K562 (cell line): Measurements from ENCODE around the gene E2F3. TPM values are rescaled to one million over a fixed set of nuclear protein-coding genes. Genes with fewer than 3 reads are reported as not detected.

Experiments used
- ARID1B ChIP-seq: fragments of 450-650 bp; IDR thresholded peaks from 2 replicates; pipeline ENCODE4 v1.6.1; 2016; ENCODE audit warnings: antibody characterized with exemption, mild to moderate bottlenecking, inconsistent platforms
- ARID3A ChIP-seq: IDR thresholded peaks from 2 replicates; pipeline ENCODE4 v1.6.1; 2012; ENCODE audit warnings: low read depth, low read length, improper control_type of control experiment, borderline replicate concordance
- ATF3 ChIP-seq, 2 experiments: fragments of 450-650 bp in 1 of 2; sonication (generic) in 1 of 2; formaldehyde crosslinking in 1 of 2; IDR thresholded peaks in 1 of 2; conservative IDR thresholded peaks in 1 of 2; 2 replicates each; pipeline versions ENCODE4 v1.6.1 to v1.8.1; 2016 to 2023; ENCODE audit warnings: mild to moderate bottlenecking in 2 of 2, moderate library complexity in 2 of 2, inconsistent platforms in 1 of 2, missing genetic modification reagents in 1 of 2
- CREM ChIP-seq: IDR thresholded peaks from 2 replicates; pipeline ENCODE4 v1.6.1; 2014; ENCODE audit warnings: antibody characterized with exemption, low read depth
- DEAF1 ChIP-seq: fragments of 450-650 bp; formaldehyde crosslinking; IDR thresholded peaks from 2 replicates; pipeline ENCODE4 v1.4.0; 2020; ENCODE audit warnings: mild to moderate bottlenecking, moderate library complexity
- EP300 ChIP-seq: IDR thresholded peaks from 2 replicates; pipeline ENCODE4 v1.6.1; 2012; ENCODE audit warnings: low read length, improper control_type of control experiment
- ETV5 ChIP-seq: sonication (generic); formaldehyde crosslinking; IDR thresholded peaks from 2 replicates; pipeline ENCODE4 v1.4.0; 2020; ENCODE audit warnings: low read depth, mild to moderate bottlenecking, missing genetic modification reagents
- GTF2E2 ChIP-seq: fragments of 200-800 bp; sonication (Bioruptor generic); IDR thresholded peaks from 2 replicates; pipeline ENCODE4 v1.6.1; 2016; ENCODE audit warnings: missing genetic modification characterization, missing compliant biosample characterization
- ID3 ChIP-seq, 2 experiments: fragments of 250-450 bp in 1 of 2; fragments of 450-650 bp in 1 of 2; sonication (Bioruptor Pico) in 1 of 2; IDR thresholded peaks; 2 replicates each; pipeline versions ENCODE4 v1.6.1 to v1.8.0; 2016 to 2021; ENCODE audit warnings: mild to moderate bottlenecking in 2 of 2, moderate library complexity in 2 of 2, missing compliant biosample characterization in 1 of 2, missing genetic modification characterization in 1 of 2
- JUND ChIP-seq, 2 experiments: IDR thresholded peaks; 2 replicates in 1 of 2; 3 replicates in 1 of 2; pipeline ENCODE4 v1.6.1; 2011; ENCODE audit warnings: borderline replicate concordance in 2 of 2, low read depth in 2 of 2, low read length in 2 of 2, improper control_type of control experiment in 1 of 2, missing biosample characterization in 1 of 2, missing genetic modification characterization in 1 of 2, missing genetic modification reagents in 1 of 2
- MEF2D ChIP-seq: conservative IDR thresholded peaks from 2 replicates; pipeline ENCODE4 v1.6.1; 2016; ENCODE audit warnings: low read depth, missing genetic modification characterization, missing compliant biosample characterization
- PURB ChIP-seq: sonication (generic); formaldehyde crosslinking; IDR thresholded peaks from 2 replicates; pipeline ENCODE4 v1.9.0; 2021; ENCODE audit warnings: low read depth, mild to moderate bottlenecking, missing genetic modification reagents
- TEAD1 ChIP-seq, 2 experiments: fragments of 450-650 bp in 1 of 2; sonication (generic) in 1 of 2; formaldehyde crosslinking; IDR thresholded peaks; 2 replicates each; pipeline versions ENCODE4 v1.4.0 to v1.8.0; 2020 to 2022; ENCODE audit warnings: mild to moderate bottlenecking in 2 of 2, missing genetic modification reagents in 1 of 2
- ZBED1 ChIP-seq: IDR thresholded peaks from 2 replicates; pipeline ENCODE4 v1.6.1; 2014
- ZNF592 ChIP-seq: fragments of 450-650 bp; IDR thresholded peaks from 2 replicates; pipeline ENCODE4 v1.6.1; 2017; ENCODE audit warnings: antibody characterized with exemption, mild to moderate bottlenecking
- ZNF77 ChIP-seq: fragments of 250-450 bp; sonication (Bioruptor Pico); IDR thresholded peaks from 2 replicates; pipeline ENCODE4 v1.5.0; 2020
- polyA plus RNA-seq, 8 experiments: library from polyadenylated mRNA; depleted of rRNA in 4 of 8; stranded (reverse) in 5 of 8; unstranded in 3 of 8; fragments of >200 nt; fragmentation: Nextera tagmentation in 2 of 8; fragmentation: Illumina TruSeq in 1 of 8; extraction: Ambion mirVana in 2 of 8; extraction: Trizol in 1 of 8; gene quantifications; 2 replicates each; pipeline versions ENCODE4 v1.2.1 to v1.2.3, GENCODE V29; 2011 to 2014; ENCODE audit warnings: inconsistent platforms in 1 of 8, missing spikeins in 1 of 8
- total RNA-seq, 7 experiments: library from RNA; depleted of rRNA in 6 of 7; stranded (reverse); fragments of >200 nt in 6 of 7; fragmentation: Illumina TruSeq in 2 of 7; extraction: Trizol in 2 of 7; gene quantifications; 2 replicates each; pipeline versions ENCODE4 v1.2.1 to v1.2.3, GENCODE V29; 2011 to 2021; ENCODE audit warnings: low replicate concordance in 1 of 7

The E2F3 gene
- total and polyA plus RNA-seq, 9 of the 15 experiments (the other 6 are each of a cell fraction or from before 2014, with no cell fraction given): 11.1 to 44.7 (median 27.2) TPM

GRCh38 chr6:20400456-20401204, 1.0 kb upstream of the E2F3 start (continued):
- TF ChIP-seq ARID3A (peak; percentile 91), TEAD1 (CRISPR knock-in tag; IDR thresholded peaks at IDR 0.05) (peak; percentile 86 to 94), ARID1B (peak; percentile 61), ID3 (CRISPR knock-in tag; IDR thresholded peaks at IDR 0.05) (no peak), ID3 (tag; IDR thresholded peaks at IDR 0.05) (0 out of 2 replicates have a peak, but pooled peaks have one; percentile 69), MEF2D (tag) (0 out of 2 replicates have a peak, but pooled peaks have one; percentile 30), JUND (IDR thresholded peaks at IDR 0.05; ENCODE audit: borderline replicate concordance, low read depth, low read length) (no peak), JUND (tag; IDR thresholded peaks at IDR 0.05; ENCODE audit: borderline replicate concordance, low read depth, low read length) (peak; percentile 53; the same call in 1 of the 3 replicates), ATF3 (IDR thresholded peaks at IDR 0.05) (no peak; the same call in 1 of the 2 replicates), ATF3 (CRISPR knock-in tag; conservative IDR thresholded peaks at IDR 0.05) (no peak), DEAF1 (0 out of 2 replicates have a peak, but pooled peaks have one; percentile 18), ZNF592 (0 out of 2 replicates have a peak, but pooled peaks have one; percentile 67), ZBED1 (0 out of 2 replicates have a peak, but pooled peaks have one; percentile 22), EP300 (0 out of 2 replicates have a peak, but pooled peaks have one; percentile 23), ETV5 (CRISPR knock-in tag) (peak; percentile 23; the same call in 1 of the 2 replicates), PURB (no peak), GTF2E2 (tag) (peak; percentile 45; the same call in 1 of the 2 replicates), ZNF77 (CRISPR knock-in tag) (no peak), CREM (peak; percentile 79)
